Dermis microvascular lymphatic vessel endothelial cell (primary cell): ENCODE measurements around the gene LRRC47. TPM values are rescaled to one million over a fixed set of nuclear protein-coding genes. Genes with fewer than 3 reads are reported as not detected.

ENCODE experiments used
- DNase-seq, 2 donors: peaks; one replicate each; pipeline versions ENCODE4 v3.0.0 to v3.0.0-alpha.2; 2010; ENCODE audit warnings: low read depth in 2 of 2
- total RNA-seq: library from RNA; depleted of rRNA; stranded (reverse); fragments of >200 nt; gene quantifications from 2 replicates; pipeline ENCODE4 v1.2.1, GENCODE V29; 2014

Gene LRRC47
- 20.2 and 24.5 TPM in 2 replicates for total RNA-seq

GRCh38 chr1:3796215-3797061, at the start of gene LRRC47:
Gene LRRC47 (minus strand): TSS chr1:3796498. CDS start chr1:3796476, 22 bp downstream.
- DNase-seq, result peak; percentile 73 to 94

GRCh38 chr1:3842912-3843311, 46.6 kb upstream of the LRRC47 start:
- DNase-seq, result no peak

GRCh38 chr1:3841491-3841890, 45.2 kb upstream of the LRRC47 start:
- no peak for DNase-seq

GRCh38 chr1:3838788-3839187, 42.5 kb upstream of the LRRC47 start:
- no peak for DNase-seq

GRCh38 chr1:3837685-3838084, 41.4 kb upstream of the LRRC47 start:
- DNase-seq, result no peak

GRCh38 chr1:3837200-3837599, 40.9 kb upstream of the LRRC47 start:
- DNase-seq, result no peak

GRCh38 chr1:3836421-3836820, 40.1 kb upstream of the LRRC47 start:
- DNase-seq, result peak in 1 of 2 donors; percentile 31

- no peak for DNase-seq
These were observed 38.4 kb upstream of the LRRC47 start for GRCh38 chr1:3834701-3835100.

- no peak for DNase-seq
These were observed 35.4 kb upstream of the LRRC47 start for GRCh38 chr1:3831689-3832088.

GRCh38 chr1:3828391-3828790, 32.1 kb upstream of the LRRC47 start:
- DNase-seq, result no peak

GRCh38 chr1:3827813-3828307, 31.6 kb upstream of the LRRC47 start:
- no peak for DNase-seq

- DNase-seq, result no peak
These were observed 29.1 kb upstream of the LRRC47 start for GRCh38 chr1:3825356-3825755.

- no peak for DNase-seq
These were observed 28.4 kb upstream of the LRRC47 start for GRCh38 chr1:3824650-3825049.

- DNase-seq, result no peak
These were observed 26.1 kb upstream of the LRRC47 start for GRCh38 chr1:3822421-3822820.

GRCh38 chr1:3821908-3822307, 25.6 kb upstream of the LRRC47 start:
- no peak for DNase-seq

- DNase-seq, result no peak
These were observed 25.1 kb upstream of the LRRC47 start for GRCh38 chr1:3821447-3821846.

- DNase-seq, result no peak
These were observed 24.7 kb upstream of the LRRC47 start for GRCh38 chr1:3821004-3821403.

- DNase-seq, result no peak
These were observed 24.0 kb upstream of the LRRC47 start for GRCh38 chr1:3820316-3820715.

GRCh38 chr1:3819771-3820200, 23.5 kb upstream of the LRRC47 start:
- DNase-seq, result no peak

GRCh38 chr1:3817821-3818597, 21.7 kb upstream of the LRRC47 start:
- no peak for DNase-seq

GRCh38 chr1:3817138-3817740, 20.9 kb upstream of the LRRC47 start:
- no peak for DNase-seq
